Measurements from ENCODE around the gene LHX8. TPM values are rescaled to one million over a fixed set of nuclear protein-coding genes. Genes with fewer than 3 reads are reported as not detected.

Gene LHX8
- total and polyA plus RNA-seq, 2 donors (not counting 1 experiment from before 2014, with no cell fraction given) = not detected

DNA sequence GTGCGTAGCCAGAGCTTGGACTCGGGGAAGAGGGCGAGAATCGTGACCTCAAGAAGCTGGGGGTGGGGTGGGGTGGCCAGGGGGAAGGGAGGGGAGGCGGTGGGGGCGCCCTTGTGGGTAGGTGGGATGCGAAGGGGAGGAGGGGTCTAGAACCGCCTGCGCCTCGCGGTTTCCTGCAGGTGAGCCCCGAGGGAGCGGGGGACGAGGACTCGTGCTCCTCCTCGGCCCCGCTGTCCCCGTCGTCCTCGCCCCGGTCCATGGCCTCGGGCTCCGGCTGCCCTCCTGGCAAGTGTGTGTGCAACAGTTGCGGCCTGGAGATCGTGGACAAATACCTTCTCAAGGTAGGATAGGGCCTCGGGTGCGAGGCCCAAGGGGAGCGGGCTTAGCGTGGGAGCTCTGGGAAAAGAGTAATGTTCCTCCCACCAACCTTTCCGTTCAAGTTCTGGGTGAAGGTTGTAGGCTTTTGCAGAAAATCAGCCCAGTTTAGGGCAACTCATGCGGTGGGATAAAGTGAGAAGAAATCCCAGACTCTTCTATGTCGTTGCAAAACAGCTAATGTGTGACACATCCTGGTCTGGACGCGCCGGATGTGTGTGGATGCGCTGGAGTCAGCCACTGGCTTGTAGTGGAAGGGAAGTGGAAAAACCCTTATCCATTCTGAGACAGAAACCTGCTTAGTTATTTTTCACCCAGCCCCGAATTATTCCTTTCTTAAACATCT is 2.9 kb downstream of the LHX8 start:
- Histone ChIP-seq H4K20me1 (ENCODE audit: control insufficient read depth, insufficient read depth, low read length, poor library complexity, severe bottlenecking) (no peaks in the 10 kb centered on the region), H2AFZ (ENCODE audit: insufficient read depth, low read depth, low read length, poor library complexity, severe bottlenecking) (no peak overlapping the region), H3K9ac (ENCODE audit: low read length) (no peak overlapping the region), H3K36me3 (replicated peaks in 1 of 2; ENCODE audit: control extremely low read depth in 1 of 2, control insufficient read depth in 1 of 2, extremely low read depth in 1 of 2, insufficient read depth in 2 of 2, low read length in 1 of 2) (no peaks in the 10 kb centered on the region), H3K27me3 (replicated peaks in 1 of 4; ENCODE audit: control extremely low read depth in 1 of 4, control insufficient read depth in 3 of 4, insufficient read depth in 4 of 4, low read length in 3 of 4) (peaks cover 0 to 42% (median 34%) of the 10 kb centered on the region in 4 experiments), H3K4me2 (replicated peaks; ENCODE audit: low read depth, low read length, poor library complexity, severe bottlenecking) (no peak overlapping the region), H3K4me1 (ENCODE audit: control insufficient read depth in 2 of 2, insufficient read depth in 2 of 2, low read length in 2 of 2) (peaks cover 7 to 23% of the 10 kb centered on the region in 2 donors), H3K27ac (ENCODE audit: low read length in 2 of 2) (no peak overlapping the region), H3K9me3 (ENCODE audit: control extremely low read depth in 1 of 3, control insufficient read depth in 2 of 3, insufficient read depth in 1 of 3, low read length in 2 of 3) (peaks cover 0 to 24% (median 0%) of the 10 kb centered on the region in 3 donors), H3K79me2 (ENCODE audit: control insufficient read depth, insufficient read depth, low read length) (no peaks in the 10 kb centered on the region), H3K4me3 (ENCODE audit: control extremely low read depth in 1 of 5, extremely low read depth in 1 of 5, insufficient read depth in 1 of 5, low read depth in 2 of 5, low read length in 4 of 5) (no peak overlapping the region)
- Mint-ChIP-seq H3K27ac (no peak overlapping the region), H3K4me3 (no peak overlapping the region), H3K4me1 (peaks cover 26% of the 10 kb centered on the region), H3K9me3 (ENCODE audit: insufficient read depth) (no peaks in the 10 kb centered on the region), H3K27me3 (peaks cover 66% of the 10 kb centered on the region)
- ATAC-seq (ENCODE audit: low read depth) (no peak), DNase-seq (no peak)
- intact Hi-C loops (cut with micrococcal nuclease) = no loop called here
- POLR2A ChIA-PET = no interaction called here
- WGBS (ENCODE audit: insufficient coverage) = 14% methylated on average over 21 of the region's 37 CpGs
- no peak for TF ChIP-seq CTCF (IDR thresholded peaks at IDR 0.05)
- no peak for TF ChIP-seq EZH2 (IDR thresholded peaks at IDR 0.05; ENCODE audit: borderline replicate concordance, insufficient read depth, low read depth, low read length, poor library complexity, severe bottlenecking)
- CTCF ChIA-PET = no interaction called here

GRCh38 chr1:75152092-75152491 is 17.9 kb downstream of the LHX8 start:
- H2AFZ ChIP-seq (ENCODE audit: insufficient read depth, low read depth, low read length, poor library complexity, severe bottlenecking) = no peak overlapping the region
- WGBS (ENCODE audit: insufficient coverage) = no CpG with 5 or more reads among the region's 2 CpGs

More at GRCh38 chr1:75152092-75152491, 17.9 kb downstream of the LHX8 start:
- ChIA-PET CTCF (no interaction called here), POLR2A (no interaction called here)
- H3K4me3 Mint-ChIP-seq = no peak overlapping the region
- TF ChIP-seq EZH2 (IDR thresholded peaks at IDR 0.05; ENCODE audit: borderline replicate concordance, insufficient read depth, low read depth, low read length, poor library complexity, severe bottlenecking) (no peak), CTCF (IDR thresholded peaks at IDR 0.05) (no peak)
- H3K9me3 Mint-ChIP-seq (ENCODE audit: insufficient read depth) = peaks cover 3% of the 10 kb centered on the region
- no peaks in the 10 kb centered on the region for H3K79me2 ChIP-seq (ENCODE audit: control insufficient read depth, insufficient read depth, low read length)
- peaks cover 10% of the 10 kb centered on the region for H3K27me3 Mint-ChIP-seq
- intact Hi-C loops (cut with micrococcal nuclease) = no loop called here
- H3K9me3 ChIP-seq (ENCODE audit: control extremely low read depth in 1 of 3, control insufficient read depth in 2 of 3, insufficient read depth in 1 of 3, low read length in 2 of 3) = no peaks in the 10 kb centered on the region
- H3K36me3 ChIP-seq (replicated peaks in 1 of 2; ENCODE audit: control extremely low read depth in 1 of 2, control insufficient read depth in 1 of 2, extremely low read depth in 1 of 2, insufficient read depth in 2 of 2, low read length in 1 of 2) = no peaks in the 10 kb centered on the region
- no peak overlapping the region for H3K27ac ChIP-seq (ENCODE audit: low read length in 2 of 2)
- no peak for ATAC-seq (ENCODE audit: low read depth)
- H4K20me1 ChIP-seq (ENCODE audit: control insufficient read depth, insufficient read depth, low read length, poor library complexity, severe bottlenecking) = no peaks in the 10 kb centered on the region
- no peak for DNase-seq
- no peak overlapping the region for H3K4me2 ChIP-seq (replicated peaks; ENCODE audit: low read depth, low read length, poor library complexity, severe bottlenecking)
- no peaks in the 10 kb centered on the region for H3K4me1 ChIP-seq (ENCODE audit: control insufficient read depth in 2 of 2, insufficient read depth in 2 of 2, low read length in 2 of 2)
- H3K9ac ChIP-seq (ENCODE audit: low read length) = no peak overlapping the region
- H3K4me3 ChIP-seq (ENCODE audit: control extremely low read depth in 1 of 5, extremely low read depth in 1 of 5, insufficient read depth in 1 of 5, low read depth in 2 of 5, low read length in 4 of 5) = no peak overlapping the region
- no peaks in the 10 kb centered on the region for H3K4me1 Mint-ChIP-seq
- H3K27me3 ChIP-seq (replicated peaks in 1 of 4; ENCODE audit: control extremely low read depth in 1 of 4, control insufficient read depth in 3 of 4, insufficient read depth in 4 of 4, low read length in 3 of 4) = no peaks in the 10 kb centered on the region
- no peak overlapping the region for H3K27ac Mint-ChIP-seq
